Activated CD4-positive, alpha-beta T cell treated with anti-CD3 and anti-CD28 coated beads, Interleukin-2, amount 50 U/mL, for 1 hour (primary cell): ENCODE results near the gene EXTL2.
"Not testable (repeated sequence)": the region's sequence is repeated elsewhere in the genome, so short reads cannot be mapped to it uniquely, and the experiment has no call there.

Experiments
- DNase-seq: peaks from one replicate; pipeline ENCODE4 v3.0.0-alpha.2; 2020

Gene EXTL2, protein sequence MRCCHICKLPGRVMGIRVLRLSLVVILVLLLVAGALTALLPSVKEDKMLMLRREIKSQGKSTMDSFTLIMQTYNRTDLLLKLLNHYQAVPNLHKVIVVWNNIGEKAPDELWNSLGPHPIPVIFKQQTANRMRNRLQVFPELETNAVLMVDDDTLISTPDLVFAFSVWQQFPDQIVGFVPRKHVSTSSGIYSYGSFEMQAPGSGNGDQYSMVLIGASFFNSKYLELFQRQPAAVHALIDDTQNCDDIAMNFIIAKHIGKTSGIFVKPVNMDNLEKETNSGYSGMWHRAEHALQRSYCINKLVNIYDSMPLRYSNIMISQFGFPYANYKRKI

DNA sequence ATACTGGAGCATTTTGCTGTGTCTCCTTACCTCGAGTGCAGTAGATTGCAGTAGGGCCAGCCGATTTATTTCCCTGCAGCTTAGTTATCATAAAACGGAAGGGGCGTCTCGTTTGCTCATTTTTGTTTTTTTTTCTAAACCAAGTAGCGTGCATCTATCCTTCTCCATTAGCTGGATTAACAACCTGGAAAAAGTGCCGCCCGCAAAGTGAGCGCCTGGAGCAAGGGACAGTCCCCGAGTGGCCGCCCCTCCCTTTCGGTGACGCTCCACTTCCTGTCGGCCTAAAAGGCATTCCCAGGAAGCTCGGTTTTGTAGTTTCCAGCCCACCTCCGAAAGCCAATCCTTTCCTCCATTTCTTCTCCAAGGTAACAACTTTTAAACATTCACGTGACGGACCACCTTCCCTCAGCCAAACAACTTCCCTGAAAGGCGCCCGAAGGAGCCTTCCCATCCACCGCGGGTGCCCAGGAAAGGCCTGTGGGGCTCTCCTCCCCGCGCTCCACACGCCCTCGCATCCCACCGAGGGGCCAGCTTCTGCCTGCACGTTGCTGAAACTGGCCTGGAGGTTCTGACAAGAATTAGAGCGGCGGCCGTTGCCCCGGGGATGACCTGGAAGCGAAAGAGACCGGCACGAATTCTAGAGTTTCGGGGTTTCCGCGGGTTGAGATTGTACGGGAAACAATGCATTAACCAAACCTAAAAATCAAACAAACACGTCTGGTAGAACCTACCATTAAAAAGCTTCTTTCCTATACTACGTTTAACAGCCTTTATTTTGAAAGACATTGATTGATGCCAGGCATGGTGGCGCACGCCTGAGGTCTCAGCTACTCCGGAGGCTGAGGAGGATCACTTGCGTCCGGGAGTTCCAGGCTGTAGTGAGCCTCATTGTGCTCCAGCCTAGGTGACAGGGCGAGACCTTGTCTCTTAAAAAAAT lies at the start of gene EXTL2:
Gene EXTL2 (minus strand): TSS at position 240 of the 937 bp plus-strand sequence. CDS start 6,085 bp downstream, outside the sequence.
- peak; percentile 51 for DNase-seq

DNA sequence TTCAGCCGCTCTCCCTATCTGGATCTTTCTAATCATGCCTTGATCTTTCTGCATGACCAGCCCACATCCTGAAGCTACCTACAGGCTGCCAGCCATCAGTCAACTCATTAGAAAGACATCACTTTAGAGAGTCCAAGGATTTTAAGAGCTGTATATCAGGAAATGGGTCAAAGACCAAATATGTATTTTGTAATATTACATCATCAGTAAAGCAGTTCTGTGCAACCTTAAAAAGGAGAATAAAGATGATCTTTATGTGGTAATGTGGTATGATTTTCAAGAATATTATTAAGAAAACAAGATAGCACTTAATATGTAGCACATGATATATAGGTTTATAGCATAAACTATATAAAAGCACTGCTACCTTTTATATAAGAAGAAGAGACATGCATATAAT lies 48.9 kb upstream of the EXTL2 start:
- no peak for DNase-seq

DNA sequence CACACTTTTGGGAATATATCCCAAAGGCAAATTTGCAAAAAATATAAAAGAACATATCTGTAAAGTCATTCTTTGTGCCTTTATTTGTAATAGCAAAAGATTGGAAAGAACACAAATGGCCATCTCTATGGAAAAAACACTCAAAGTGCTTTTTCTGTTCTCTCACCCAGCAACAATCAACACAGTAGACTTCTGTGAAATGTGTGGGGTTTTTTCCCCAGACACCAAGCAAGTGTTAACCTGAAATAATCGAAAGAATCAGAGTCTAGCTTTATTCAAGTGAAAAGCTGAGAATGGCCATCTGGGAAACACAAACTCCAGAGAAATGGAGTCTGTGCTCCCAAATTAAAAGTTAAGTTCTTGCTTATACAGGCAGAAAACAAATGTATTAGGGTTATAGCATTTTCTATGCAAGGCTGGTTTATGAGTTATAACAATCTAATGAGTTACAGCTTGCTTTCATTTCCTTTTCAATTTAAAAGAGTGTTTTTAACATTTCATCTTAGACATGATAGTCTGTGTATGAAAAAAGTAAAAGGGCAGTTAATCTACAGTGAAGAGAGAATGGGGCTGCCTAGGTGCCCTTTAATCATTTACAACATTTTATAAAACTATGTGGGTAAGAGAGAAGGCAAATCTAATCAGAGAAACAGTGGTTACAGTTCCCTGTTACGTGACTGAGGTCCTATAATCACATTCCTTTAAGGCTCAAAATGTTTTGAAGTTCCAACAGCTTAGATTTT lies 47.8 kb upstream of the EXTL2 start:
- DNase-seq = no peak

DNA sequence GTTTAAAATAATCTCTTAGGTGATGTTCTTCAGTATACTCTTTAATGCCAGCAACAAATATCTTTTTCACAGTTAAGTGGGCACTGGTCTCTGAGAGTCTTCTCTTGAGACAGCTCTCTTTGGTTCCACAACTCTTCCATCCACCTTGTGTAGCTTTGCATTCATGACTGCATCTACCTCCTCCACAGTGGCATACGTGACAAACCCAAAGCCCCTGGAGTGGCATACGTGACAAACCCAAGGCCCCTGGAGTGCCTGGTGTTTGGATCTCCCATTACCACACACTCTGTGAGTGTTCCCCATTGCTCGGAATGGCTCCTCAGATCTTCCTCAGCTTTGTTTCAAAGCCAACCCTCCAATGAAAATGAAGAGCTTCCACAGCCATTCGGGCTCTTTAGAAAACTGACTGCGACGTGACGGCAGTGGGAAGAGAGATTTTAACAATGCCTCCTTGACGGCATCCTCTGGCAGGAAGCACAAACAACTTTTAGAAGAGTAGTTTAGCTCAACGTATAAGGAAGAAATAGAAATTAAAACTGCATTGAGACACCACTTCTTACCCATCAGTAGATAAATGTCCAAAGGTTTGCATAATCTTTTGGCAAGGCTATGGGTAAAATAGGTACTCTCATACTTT lies 47.1 kb upstream of the EXTL2 start:
- DNase-seq = no peak

DNA sequence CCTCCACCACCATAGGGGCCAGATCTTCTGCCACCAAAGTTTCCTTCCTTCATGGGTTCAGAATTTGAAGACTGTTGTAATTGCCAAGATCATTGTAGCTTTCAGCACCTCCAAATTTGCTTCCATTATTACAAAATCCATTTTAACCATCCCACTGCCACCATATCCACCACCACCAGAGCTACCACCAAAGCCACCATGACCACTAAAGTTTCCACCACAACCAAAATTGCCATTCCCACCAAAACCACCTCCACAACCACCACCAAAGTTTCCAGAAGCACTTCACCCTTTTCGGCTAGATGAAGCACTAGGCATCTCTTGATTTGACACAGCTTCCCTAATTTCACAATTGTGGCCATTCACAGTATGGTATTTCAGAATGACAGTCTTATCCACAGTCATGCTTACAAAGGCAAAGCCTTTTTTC lies 46.5 kb upstream of the EXTL2 start:
- DNase-seq = no peak

DNA sequence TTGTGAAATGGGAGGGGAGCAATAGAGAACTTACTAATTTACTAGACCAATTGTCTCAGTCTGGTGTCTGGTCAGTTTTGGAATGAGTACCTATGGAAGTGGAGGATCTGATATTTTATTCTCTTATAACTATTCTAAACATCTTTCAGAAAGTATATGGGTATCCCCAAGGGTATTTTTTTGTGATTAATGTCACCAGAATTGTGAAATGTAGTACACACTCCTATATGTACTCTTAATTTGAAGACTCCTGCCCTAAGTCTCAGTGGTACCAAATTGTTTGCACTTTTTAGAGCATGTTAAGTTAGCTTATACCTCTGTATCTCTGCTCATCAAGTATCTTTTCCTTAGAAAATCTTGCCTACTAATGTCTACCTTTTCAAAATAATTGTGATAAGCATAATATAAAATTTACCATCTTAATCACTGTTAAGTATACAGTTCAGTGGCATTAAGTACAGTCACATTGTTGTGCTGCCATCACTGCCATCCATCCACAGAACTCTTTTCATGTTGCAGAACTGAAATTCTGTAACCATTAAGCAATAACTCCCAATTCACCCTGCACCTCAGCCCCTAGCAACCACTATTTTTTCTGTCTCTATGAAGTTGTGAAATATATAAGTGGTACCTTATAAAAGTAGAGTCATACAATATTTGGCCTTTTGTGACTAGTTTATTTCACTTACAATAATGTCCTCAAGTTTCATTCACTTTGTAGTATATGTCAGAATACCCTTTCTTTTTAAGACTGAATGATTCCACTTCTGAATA lies 41.7 kb upstream of the EXTL2 start:
- DNase-seq = no peak

DNA sequence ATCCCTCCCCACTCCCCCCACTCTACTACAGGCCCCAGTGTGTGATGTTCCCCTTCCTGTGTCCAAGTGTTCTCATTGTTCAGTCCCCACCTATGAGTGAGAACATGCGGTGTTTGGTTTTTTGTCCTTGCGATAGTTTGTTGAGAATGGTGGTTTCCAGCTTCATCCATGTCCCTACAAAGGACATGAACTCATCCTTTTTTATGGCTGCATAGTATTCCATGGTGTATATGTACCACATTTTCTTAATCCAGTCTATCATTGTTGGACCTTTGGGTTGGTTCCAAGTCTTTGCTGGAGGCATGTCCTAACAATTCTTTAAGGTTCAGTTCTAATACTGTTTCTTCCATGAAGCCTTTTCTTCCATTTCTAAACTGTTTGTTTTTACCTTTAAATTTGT lies 38.9 kb upstream of the EXTL2 start:
- not testable (repeated sequence) for DNase-seq

DNA sequence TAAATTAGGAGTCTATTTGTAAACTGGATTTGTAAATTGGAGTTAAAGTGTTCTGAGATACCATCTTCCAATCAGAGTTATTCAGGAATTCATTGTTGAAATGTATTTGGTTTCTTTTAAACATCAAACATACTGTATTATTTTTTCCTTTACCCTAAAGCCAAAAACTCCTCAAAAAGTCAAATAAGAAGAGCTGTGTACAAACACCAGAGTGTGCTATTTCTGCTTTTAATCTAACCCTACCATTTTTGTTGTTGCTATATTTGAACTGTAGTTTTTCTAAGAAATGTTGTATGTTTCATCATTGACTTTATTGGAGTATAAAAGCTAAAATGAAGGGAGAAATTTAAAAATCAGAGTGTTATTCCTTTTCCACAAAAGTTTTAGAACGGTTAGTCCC lies 37.1 kb upstream of the EXTL2 start:
- no peak for DNase-seq

DNA sequence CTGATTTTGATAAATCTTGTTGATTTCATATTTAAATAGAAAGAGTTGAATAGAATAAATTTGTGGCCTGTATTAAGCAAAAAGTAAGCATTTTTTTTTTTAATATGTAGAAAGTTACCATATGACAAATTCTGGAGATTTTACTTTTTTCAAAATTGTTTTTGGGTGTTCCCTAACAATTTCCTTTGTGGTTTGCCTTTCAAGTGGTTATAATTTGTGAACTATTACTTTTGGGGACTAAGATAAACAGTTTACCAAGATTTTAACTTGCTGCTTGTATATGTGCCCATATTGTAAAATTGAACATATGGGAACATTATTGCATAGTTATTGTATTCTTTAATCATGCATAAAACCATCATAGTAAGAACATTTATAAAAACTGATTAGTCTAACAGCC lies 35.9 kb upstream of the EXTL2 start:
- DNase-seq = no peak

DNA sequence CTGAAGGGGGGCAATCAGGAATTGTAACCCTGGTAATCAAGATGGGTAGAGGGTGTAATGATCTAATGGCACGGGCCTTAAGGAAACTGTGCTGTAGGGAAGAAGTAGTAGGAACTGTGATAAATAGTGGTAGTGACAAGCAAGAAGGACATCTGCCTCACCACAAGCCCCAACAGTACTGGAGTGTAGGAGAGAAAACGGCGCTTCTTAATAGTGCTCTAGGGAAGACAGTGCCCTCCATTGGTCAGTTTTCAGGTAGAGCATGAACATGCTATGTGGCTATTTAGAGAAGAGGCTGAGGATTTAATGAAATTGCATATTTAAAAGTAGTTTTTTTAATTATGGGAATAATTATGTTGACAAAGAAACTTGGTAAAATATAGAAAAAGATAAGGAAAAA lies 33.5 kb upstream of the EXTL2 start:
- DNase-seq = no peak

DNA sequence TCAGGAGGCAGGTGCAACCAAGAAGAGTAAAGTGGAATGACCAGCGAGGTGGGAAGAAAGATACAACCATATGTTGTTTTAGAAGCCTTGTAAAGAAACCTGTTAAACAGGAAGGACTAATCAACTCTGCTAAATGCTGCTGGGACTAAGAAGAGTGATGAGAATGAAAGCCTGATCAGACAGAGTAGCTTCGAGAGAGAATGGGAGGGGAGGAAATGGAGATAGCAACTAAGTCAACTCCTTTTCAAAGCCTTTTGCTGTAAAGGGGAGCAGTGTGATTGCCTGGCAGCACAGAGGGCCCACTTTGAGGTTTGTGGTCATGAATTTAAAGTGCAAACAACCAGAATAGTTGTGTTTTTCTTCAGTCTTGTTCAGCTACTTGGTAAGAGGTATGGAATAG lies 32.6 kb upstream of the EXTL2 start:
- DNase-seq = peak; percentile 38

DNA sequence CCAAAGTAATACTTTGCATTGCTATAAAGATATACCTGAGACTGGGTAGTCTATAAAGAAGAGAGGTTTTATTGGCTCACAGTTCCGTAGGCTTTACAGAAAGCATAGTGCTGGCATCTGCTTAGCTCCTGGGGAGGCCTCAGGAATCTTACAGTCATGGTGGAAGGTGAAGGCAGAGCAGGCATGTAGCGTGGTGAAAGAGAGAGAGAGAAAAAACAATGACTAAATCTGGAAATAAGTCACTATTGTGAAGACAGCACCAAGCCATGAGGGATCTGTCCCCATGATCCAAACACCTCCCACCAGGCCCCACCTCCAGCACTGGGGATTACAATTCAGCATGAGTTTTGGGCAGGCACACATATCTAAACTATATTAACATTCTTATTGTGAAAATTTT lies 31.6 kb upstream of the EXTL2 start:
- DNase-seq = no peak

DNA sequence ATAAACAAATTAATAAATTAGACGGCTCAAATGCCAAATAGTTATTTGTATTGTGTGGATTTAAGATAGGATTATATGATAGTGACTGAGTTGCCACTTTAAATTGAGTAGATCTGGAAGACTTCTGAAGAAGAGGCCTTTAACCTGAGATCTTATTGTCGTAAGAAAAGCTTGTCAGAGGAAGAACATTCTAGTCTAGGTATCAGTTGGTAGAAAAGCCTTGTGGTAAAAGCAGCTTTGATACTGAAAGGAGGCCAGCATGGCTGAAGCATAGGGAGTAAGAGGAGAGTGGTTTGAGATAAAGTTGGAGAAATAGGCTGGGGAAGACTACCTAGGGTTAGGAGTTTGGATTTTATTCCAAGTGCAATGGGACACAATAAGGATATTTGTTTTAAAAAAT lies 30.3 kb upstream of the EXTL2 start:
- no peak for DNase-seq

DNA sequence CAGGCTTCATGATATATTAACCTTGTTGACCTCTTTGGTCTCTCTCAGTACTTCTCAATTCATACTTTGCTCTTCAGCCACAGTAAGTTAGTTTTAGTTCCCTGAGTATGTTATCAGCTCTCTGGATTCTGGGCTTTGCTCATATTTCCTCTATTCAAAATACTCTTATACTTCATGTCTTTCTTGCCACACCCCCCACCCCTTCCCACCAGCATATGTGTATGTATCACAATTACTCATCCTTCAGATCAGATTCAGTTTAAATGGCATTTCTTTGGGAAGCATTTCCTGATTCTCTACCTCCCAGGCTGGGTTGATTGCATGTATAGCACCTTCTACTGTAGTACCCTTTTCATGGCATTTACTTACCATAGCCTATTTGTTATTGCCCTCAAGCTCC lies 29.6 kb upstream of the EXTL2 start:
- DNase-seq = no peak

DNA sequence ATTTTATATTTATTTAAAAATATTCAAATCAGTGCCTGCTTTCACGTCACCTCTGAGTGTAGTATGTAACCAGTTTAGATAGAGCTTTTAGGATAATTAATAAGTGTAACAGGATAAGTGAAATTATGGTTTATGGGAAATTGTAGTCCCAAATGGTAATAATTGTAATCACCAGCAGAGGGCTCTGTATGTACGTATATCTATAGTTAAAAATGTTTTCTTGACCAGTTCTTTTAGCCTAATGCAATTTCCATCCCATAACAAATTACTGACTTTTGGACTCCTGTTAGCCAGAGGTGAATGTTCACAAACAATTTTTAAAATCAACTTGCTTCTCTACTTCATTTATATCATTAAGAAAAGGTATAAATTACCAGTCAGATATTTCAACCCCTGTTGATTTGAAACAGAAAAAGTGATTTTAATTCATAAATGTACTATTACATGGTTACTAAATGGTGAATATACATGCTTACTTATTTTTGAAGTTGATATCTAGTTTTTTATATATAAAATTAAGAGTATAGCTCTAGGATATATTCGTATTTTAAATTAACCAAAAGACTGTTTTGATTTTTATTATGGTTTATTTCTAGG lies 26.6 kb upstream of the EXTL2 start:
- DNase-seq = no peak

DNA sequence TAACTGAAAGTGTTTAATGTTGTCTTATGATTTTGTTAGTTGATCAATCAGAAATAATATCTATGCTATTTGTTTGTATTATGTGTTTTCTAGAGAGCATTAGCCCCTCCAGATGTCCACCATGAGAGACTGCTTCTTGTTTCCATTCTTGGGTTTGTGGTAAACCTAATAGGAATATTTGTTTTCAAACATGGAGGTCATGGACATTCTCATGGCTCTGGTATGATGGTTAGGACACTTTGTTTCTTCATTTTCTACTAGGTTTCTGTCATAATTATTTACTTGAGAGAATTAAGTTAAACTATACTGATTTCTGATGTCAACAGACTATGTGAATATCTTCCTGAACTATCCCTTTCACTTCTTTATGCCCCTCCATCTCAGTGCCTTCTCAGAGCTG lies 17.4 kb upstream of the EXTL2 start:
- DNase-seq = no peak

DNA sequence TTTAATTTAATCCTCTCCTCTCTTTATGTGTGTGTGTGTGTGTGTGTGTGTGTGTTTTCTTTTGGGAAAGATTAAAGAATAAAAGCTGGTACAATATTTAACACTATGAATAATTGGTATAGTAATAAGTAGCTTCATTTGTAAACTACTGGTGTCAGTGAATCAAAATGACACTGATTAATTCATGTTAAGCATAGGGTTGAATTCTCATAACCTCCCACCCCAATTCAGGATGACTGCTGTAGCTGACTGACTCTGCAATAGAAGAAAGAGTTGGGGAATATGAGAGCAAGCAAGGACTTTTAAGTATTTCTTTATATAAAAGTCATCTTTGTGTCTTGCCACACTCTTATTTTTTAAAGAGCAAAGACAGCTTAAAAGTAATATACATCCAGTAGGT lies 14.4 kb upstream of the EXTL2 start:
- DNase-seq = no peak

DNA sequence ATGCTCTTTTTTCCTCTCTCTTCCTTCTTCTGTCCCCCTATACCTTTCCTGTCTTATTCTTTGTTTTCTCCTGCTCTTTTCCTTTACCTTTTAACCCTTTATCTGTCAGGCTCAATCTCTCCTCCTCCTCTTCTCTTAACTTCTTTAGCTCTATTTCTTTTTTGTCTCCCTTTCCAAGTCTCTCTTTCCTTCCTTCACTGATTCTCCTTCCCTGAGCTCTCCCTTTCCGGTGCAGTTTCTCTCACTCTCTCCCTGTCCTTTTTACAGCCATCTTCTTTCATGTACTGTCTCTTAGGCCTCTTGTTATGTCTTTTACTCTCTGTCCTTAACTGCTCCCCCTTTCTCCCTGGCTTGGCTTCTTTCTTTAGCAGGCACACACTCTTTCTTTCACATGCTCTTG lies 13.2 kb upstream of the EXTL2 start:
- no peak for DNase-seq

DNA sequence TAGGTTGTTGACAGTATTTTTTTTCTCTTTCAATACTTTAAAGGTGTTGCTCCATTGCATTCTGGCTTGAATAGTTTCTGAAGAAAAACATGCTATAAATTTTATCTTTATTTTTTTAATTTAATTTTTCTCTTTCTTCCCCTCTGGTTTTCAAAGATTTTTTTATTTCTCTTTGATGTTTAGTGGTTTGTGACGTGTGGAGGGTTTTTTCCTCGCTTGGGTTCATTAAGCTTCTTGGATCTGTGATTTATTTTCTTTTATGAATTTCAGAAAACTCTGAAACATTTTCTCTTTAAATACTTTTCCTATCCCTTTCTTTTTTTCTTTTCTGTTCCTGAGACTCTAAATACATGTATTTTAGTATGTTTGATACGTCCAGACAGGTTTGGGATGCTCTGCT lies 10.5 kb upstream of the EXTL2 start:
- DNase-seq = no peak

DNA sequence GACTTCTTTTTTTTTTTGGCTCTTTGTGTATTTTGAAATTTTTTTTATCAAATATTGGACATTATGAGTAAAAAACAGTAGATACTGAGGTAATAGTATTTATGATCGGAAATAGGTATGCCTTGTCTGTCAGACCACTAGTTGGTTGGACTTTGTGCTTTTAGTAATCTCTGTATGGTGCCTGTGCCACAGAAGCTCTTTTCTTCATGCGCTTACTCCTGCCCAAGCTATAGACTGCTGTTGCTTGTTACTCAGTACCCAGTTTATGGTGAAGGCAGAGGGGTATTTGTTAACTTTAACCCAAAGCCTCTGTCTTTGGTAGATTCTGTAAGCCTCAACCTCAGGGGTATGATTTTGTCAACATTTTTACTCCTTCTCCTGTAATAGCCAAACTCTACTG lies 9.9 kb upstream of the EXTL2 start:
- no peak for DNase-seq

DNA sequence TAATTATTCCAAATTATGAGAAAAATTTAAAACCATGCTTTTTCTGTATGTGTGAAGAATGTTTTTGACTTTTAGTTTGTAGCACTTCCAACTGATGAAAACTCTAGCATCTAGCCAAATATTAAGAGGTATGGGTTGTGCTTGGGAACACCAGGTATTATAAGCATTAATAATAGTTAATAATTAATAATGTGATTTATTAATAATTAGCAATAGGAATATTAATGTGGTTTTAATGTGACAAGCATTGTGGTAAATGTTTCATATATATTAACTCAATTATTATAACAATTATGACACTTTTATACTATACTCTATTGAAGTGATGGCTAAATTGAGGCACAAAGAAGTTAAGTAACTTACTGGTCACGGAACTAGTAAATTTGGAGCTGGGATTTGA lies 9.1 kb upstream of the EXTL2 start:
- DNase-seq = no peak

DNA sequence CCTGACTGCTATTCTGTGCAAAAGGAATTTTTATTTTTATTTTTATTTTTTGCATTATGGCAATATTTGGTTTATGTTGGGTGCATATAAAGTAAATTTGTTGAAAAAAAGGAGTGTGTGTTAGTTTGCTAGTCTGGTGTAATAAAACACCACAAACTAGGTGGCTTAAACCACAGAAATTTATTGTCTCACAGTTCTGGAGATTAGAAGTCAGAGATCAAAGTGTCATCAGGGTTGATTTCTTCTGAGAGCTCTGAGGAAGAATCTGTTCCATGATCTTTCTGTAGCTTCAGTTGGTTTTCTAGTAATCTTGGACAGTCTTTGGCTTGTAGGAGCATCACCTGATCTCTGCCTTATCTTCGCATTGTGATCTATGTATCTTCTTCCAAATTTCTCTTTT lies 7.7 kb upstream of the EXTL2 start:
- DNase-seq = no peak
